MM.1S (cell line): ENCODE results near the gene RABGAP1L.

Experiments used
- DNase-seq: peaks from one replicate; pipeline ENCODE4 v3.0.0-alpha.2; 2015
- H2AFZ ChIP-seq: fragments of 300-600 bp; sonication (generic); 2 replicates; pipeline ENCODE4 v1.6.0; 2016; ENCODE audit warnings: antibody characterized with exemption, low read length
- H3F3A ChIP-seq: fragments of 300-600 bp; sonication (generic); 2 replicates; pipeline ENCODE4 v1.6.1; 2016; ENCODE audit warnings: mild to moderate bottlenecking, antibody characterized with exemption, low read length, moderate library complexity, mixed read lengths; ENCODE audit not compliant: insufficient read depth
- H3K27ac ChIP-seq: fragments of 300-600 bp; sonication (generic); 2 replicates; pipeline ENCODE4 v1.5.1; 2016; ENCODE audit warnings: mild to moderate bottlenecking, low read length
- H3K27me3 ChIP-seq: fragments of 300-600 bp; sonication (generic); replicated peaks from 2 replicates; pipeline ENCODE4 v1.6.0; 2016; ENCODE audit warnings: low read length; ENCODE audit not compliant: insufficient read depth
- H3K36me3 ChIP-seq: fragments of 300-600 bp; sonication (generic); replicated peaks from 2 replicates; pipeline ENCODE4 v1.6.1; 2016; ENCODE audit warnings: mild to moderate bottlenecking, low read length, mixed read lengths; ENCODE audit not compliant: insufficient read depth
- H3K4me1 ChIP-seq: fragments of 300-600 bp; sonication (generic); 2 replicates; pipeline ENCODE4 v1.6.1; 2016; ENCODE audit warnings: low read length, mixed read lengths
- H3K4me2 ChIP-seq: fragments of 300-600 bp; sonication (generic); 2 replicates; pipeline ENCODE4 v1.6.0; 2016; ENCODE audit warnings: low read depth, low read length
- H3K4me3 ChIP-seq: fragments of 300-600 bp; sonication (generic); 2 replicates; pipeline ENCODE4 v1.5.1; 2016; ENCODE audit warnings: low read length, mixed read lengths
- H3K79me2 ChIP-seq: fragments of 300-600 bp; sonication (generic); 2 replicates; pipeline ENCODE4 v1.6.1; 2016; ENCODE audit warnings: mixed run types, low read length, mixed read lengths
- H3K9ac ChIP-seq: fragments of 300-600 bp; sonication (generic); 2 replicates; pipeline ENCODE4 v1.6.1; 2016; ENCODE audit warnings: low read length, mixed read lengths
- H3K9me2 ChIP-seq: fragments of 300-600 bp; sonication (generic); replicated peaks from 2 replicates; pipeline ENCODE4 v1.6.1; 2016; ENCODE audit warnings: mild to moderate bottlenecking, low read length, mixed read lengths; ENCODE audit not compliant: insufficient read depth
- H3K9me3 ChIP-seq: fragments of 300-600 bp; sonication (generic); replicated peaks from 2 replicates; pipeline ENCODE4 v1.6.1; 2016; ENCODE audit warnings: mild to moderate bottlenecking, low read length, mixed read lengths; ENCODE audit not compliant: insufficient read depth
- H4K20me1 ChIP-seq: fragments of 300-600 bp; sonication (generic); 2 replicates; pipeline ENCODE4 v1.6.1; 2016; ENCODE audit warnings: mild to moderate bottlenecking, low read length, moderate library complexity, mixed read lengths; ENCODE audit not compliant: insufficient read depth
- EZH2 ChIP-seq: fragments of 300-600 bp; sonication (generic); optimal IDR thresholded peaks from 2 replicates; pipeline ENCODE3; 2017; ENCODE audit warnings: low read depth, mild to moderate bottlenecking, antibody characterized with exemption, low read length, mixed read lengths
- EZH2phosphoT487 ChIP-seq: fragments of 300-600 bp; sonication (generic); IDR thresholded peaks from 2 replicates; pipeline ENCODE4 v1.6.1; 2018; ENCODE audit warnings: antibody characterized with exemption, low read length
- TF ChIP-seq, protein P1 (sequence below): fragments of 300-600 bp; sonication (generic); IDR thresholded peaks from 2 replicates; pipeline ENCODE4 v1.5.1; 2016; ENCODE audit warnings: antibody characterized with exemption, low read length, mixed read lengths

Gene RABGAP1L

GRCh38 chr1:174284052-174284451 lies 124.7 kb downstream of the RABGAP1L start:
- Histone ChIP-seq H3K4me3 (no peak overlapping the region), H3K9ac (no peak overlapping the region), H3K27ac (no peak overlapping the region), H3K4me1 (no peaks in the 10 kb centered on the region), H2AFZ (no peak overlapping the region), H3K36me3 (no peaks in the 10 kb centered on the region), H3K27me3 (no peaks in the 10 kb centered on the region), H3K79me2 (no peaks in the 10 kb centered on the region), H4K20me1 (no peaks in the 10 kb centered on the region), H3K9me3 (no peaks in the 10 kb centered on the region), H3F3A (no peaks in the 10 kb centered on the region), H3K4me2 (no peak overlapping the region), H3K9me2 (no peaks in the 10 kb centered on the region)
- TF ChIP-seq, protein P1, sequence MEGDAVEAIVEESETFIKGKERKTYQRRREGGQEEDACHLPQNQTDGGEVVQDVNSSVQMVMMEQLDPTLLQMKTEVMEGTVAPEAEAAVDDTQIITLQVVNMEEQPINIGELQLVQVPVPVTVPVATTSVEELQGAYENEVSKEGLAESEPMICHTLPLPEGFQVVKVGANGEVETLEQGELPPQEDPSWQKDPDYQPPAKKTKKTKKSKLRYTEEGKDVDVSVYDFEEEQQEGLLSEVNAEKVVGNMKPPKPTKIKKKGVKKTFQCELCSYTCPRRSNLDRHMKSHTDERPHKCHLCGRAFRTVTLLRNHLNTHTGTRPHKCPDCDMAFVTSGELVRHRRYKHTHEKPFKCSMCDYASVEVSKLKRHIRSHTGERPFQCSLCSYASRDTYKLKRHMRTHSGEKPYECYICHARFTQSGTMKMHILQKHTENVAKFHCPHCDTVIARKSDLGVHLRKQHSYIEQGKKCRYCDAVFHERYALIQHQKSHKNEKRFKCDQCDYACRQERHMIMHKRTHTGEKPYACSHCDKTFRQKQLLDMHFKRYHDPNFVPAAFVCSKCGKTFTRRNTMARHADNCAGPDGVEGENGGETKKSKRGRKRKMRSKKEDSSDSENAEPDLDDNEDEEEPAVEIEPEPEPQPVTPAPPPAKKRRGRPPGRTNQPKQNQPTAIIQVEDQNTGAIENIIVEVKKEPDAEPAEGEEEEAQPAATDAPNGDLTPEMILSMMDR = no peak
- DNase-seq = no peak

- Histone ChIP-seq H3K9me3 (no peaks in the 10 kb centered on the region), H3F3A (no peaks in the 10 kb centered on the region), H4K20me1 (no peaks in the 10 kb centered on the region), H3K79me2 (no peaks in the 10 kb centered on the region), H3K27ac (no peak overlapping the region), H2AFZ (no peak overlapping the region), H3K9ac (no peak overlapping the region), H3K4me3 (no peak overlapping the region), H3K4me2 (no peak overlapping the region), H3K4me1 (no peaks in the 10 kb centered on the region), H3K9me2 (no peaks in the 10 kb centered on the region), H3K27me3 (no peaks in the 10 kb centered on the region), H3K36me3 (no peaks in the 10 kb centered on the region)
- DNase-seq = no peak
- TF ChIP-seq EZH2phosphoT487 = no peak
- TF ChIP-seq, protein P1 = no peak
- no peak for TF ChIP-seq EZH2
Measured at GRCh38 chr1:174286042-174286441, 126.7 kb downstream of the RABGAP1L start.

DNA sequence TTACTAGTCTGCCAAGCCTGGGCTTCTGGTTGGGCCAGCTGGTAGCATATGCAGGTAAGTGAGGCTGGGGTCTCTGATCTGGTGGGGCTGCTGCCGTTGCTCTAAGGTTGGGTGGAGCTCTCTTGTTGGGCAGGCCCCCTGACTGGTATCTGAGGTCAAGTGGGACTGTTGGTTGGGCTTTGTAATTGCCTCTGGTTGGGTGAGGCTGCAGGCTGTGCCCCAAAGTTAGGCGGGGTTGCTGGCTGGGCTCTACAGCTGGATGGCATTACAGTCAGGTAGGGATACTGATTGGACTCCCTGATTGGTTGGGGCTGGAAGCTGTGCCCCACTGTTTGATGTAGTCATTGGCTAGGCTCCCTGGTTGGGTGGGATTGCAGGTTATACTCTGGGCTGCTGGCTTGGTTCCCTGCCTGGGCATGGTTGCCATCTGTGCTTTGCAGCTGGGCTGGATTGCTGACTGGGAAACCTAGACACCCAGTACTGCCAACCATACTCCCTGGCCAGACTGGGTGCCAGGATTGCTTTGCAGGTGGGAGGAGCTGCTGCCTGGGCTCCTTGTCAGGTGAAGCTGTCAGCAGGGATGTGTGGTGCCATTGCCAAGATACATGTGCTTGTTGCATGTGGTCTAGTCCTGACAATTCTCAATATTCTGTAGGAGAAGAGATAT lies 130.5 kb downstream of the RABGAP1L start:
- H3K4me3 ChIP-seq = no peak overlapping the region
- H2AFZ ChIP-seq = no peak overlapping the region
- H3K4me2 ChIP-seq = no peak overlapping the region
- no peaks in the 10 kb centered on the region for H3K36me3 ChIP-seq
- no peaks in the 10 kb centered on the region for H3F3A ChIP-seq
- no peak for DNase-seq
- H3K9ac ChIP-seq = no peak overlapping the region
- H3K27me3 ChIP-seq = no peaks in the 10 kb centered on the region
- TF ChIP-seq EZH2phosphoT487 (no peak), EZH2 (no peak)
- TF ChIP-seq, protein P1 = no peak
- no peak overlapping the region for H3K27ac ChIP-seq
- H3K9me3 ChIP-seq = no peaks in the 10 kb centered on the region
- no peaks in the 10 kb centered on the region for H3K4me1 ChIP-seq
- H4K20me1 ChIP-seq = no peaks in the 10 kb centered on the region
- no peaks in the 10 kb centered on the region for H3K79me2 ChIP-seq
- no peaks in the 10 kb centered on the region for H3K9me2 ChIP-seq
